Activated CD4-positive, alpha-beta T cell treated with anti-CD3 and anti-CD28 coated beads, Interleukin-2, amount 50 U/mL, for 1 hour (primary cell): ENCODE measurements around the gene IRF1.
"Not testable (repeated sequence)": the region's sequence is repeated elsewhere in the genome, so short reads cannot be mapped to it uniquely, and the experiment has no call there.

ENCODE experiments used
- DNase-seq: peaks from one replicate; pipeline ENCODE4 v3.0.0-alpha.2; 2020

IRF1 gene

GRCh38 chr5:132490484-132491367 lies at the start of gene IRF1:
Gene IRF1, minus strand, starts transcription at chr5:132490773. Its CDS starts 1,295 bp downstream, at chr5:132489478.
- DNase-seq = peak; percentile 97

DNA sequence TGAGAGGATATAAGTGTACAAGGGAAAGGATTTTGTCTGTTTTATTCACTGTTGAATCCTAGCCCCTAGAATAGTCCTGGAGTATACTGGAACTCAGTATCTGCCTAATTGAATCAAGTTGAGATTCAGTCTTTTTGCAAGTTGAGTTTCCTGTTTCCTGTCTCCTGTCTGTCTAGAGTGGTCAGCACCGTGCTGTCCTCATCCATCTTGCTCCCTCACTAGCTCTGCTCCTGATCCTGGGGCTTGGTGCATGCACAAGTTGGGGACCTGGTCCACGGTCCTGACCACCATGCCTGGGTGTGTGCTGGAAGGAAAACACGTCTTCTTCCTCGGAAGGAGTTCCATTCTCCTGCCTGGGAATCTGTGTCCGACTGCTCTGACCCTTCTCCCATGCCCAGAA lies 49.6 kb upstream of the IRF1 start:
- DNase-seq = no peak

DNA sequence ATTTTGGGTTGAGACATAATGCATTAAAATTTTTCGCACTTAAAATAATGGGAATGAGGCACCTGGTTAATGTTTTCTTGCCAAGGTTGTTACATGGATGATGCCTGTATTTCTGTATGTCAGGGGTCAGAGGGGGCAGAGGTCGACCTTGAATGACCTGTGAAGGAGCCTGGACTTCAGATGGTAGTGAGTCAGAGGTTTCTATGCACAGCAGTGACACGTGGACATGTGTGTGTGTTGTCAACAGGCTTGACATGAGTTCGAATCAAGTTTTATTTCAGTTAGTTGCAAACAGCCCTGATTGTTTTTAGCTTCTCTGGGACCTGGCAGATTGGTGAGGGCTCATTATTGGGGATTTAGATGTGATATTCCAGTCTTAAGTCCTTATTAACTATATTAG lies 49.1 kb upstream of the IRF1 start:
- no peak for DNase-seq

DNA sequence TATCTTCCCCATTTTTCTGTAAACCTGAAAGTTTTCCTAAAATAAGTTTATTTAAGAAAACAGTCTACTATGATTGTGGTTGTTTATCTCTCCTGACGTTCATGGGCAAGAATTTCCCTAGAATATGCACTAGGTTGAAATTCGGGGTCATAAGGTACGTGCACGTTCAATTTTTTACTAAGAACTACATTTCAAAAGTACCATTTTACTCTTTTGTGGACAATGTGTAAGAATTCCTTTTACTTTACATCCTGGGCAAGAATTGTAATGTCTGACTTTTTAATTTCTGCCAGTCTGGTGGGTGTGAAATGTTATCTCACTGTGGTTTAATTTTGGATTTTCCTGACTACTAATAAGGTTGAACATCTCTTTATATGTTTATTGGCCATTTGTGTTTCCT lies 40.4 kb upstream of the IRF1 start:
- DNase-seq = no peak

DNA sequence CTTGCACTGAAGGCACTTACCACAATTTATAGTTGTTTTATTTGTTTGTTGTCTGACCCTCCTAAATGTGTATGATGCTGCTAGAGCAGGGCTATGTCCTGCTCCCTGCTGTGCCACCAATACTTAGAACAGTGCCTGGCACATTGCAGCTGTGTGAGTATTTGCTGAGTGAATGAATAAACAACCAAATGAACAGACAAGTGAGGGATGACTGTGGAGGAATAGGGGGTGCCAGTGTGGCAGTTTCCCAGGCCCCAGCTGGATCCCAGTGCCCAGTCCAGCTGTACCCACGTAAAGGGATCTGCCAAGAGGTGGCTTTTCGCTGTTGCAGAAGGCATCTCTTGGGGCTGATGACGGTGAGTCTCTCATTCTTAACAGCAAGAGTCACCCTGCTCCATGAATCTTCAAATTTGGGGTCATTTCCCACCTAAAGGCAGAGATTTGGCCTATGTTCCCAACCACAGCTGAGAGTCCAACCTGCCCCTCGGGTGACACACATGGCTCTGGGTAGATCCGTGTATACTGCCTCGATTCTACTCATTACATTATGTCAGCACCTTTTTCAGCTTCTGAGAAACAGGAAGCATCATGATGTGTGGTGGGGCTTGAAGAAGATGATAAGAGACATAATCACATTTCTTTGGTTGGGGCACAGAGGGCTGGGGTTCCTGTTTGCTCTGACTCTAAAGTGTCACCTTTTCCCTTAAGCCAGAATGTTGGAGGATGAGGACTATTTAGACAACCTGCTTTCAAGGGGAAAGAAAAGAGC lies 38.5 kb upstream of the IRF1 start:
- no peak for DNase-seq

- no peak for DNase-seq
These were observed 37.4 kb upstream of the IRF1 start for GRCh38 chr5:132528021-132528420.

GRCh38 chr5:132526974-132527564 lies 36.5 kb upstream of the IRF1 start:
- no peak for DNase-seq

DNA sequence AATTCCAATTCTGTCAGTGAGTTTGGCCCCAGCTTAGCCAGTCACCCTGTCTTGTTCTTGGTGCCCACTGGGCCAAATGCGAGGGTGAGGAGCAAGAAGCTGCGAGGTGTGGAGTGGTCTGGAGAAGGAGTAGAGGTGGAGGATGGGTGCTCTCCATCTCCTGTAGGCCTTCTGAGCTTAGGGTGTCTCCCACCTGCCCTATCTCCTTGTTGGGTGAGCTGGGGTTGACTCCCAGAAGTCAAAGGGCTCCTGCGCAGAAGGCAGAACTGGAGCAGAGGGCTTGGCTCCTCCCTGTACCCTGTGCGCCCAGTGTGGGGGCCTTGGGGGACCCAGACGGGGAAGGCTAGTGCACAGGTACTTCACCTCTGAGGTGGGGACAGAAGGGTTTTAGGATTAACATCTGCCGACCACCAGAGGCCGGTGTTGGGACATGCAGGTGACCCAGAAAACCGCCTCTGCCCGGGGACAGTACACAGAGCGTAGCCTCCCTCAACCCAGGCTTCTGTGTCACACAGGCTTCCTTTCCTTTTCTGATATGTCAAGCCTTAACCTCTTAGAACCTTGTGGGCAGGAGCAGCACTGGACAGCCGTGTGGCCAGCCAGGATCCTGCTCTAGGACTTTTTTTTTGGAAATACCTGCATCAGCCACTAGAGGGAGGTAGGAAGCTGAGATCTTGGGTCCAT lies 35.9 kb upstream of the IRF1 start:
- peak; percentile 9 for DNase-seq

DNA sequence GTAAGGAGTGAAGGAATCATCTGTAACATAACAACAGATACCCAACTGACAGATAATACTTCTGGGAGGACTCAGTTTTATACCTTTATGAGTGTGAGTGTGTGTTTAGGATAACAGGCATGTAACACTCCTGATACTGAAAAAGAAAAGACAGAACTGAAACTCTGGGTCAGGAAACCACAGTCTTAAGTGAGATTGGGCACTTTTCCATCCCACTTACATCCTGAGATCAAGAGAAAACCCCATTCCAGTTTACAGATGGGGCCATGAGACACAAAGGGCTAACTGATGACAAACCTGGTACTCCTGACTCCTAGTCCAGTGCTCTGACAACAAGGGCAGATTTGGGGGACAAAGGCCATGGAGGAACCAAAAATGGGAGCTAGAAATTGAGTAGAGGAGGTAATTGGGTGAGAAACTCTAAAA lies 34.7 kb upstream of the IRF1 start:
- DNase-seq = no peak

DNA sequence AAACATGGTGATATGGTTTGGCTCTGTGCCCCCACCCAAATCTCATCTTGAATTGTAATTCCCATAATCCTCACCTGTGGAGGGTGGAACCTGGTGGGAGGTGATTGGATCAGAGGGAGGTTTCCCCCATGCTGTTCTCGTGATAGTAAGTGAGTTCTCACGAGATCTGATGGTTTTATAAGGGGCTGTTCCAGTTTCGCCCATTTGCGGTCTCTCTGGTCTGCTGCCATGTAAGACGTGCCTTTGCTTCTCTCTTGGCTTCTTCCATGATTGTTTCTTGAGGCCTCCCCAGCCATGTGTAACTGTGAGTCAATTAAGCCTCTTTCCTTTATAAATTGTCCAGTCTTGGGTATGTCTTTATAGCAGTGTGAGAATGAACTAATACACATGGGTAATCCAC lies 34.3 kb upstream of the IRF1 start:
- DNase-seq = not testable (repeated sequence)

DNA sequence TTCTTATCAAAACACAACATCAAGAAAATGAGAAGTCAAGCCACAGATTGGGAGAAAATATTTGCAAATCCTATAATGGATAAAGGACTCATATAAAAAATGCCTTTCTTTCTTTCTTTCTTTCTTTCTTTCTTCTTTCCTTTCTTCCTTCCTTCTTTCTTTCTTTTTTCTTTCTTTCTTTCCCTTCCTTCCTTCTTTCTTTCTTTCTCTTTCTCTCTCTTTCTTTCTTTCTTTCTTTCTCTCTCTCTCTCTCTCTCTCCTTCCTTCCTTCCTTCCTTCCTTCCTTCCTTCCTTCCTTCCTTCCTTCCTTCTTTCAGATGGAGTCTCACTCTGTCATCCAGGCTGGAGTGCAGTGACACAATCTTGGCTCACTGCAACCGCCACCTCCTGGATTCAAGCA lies 31.5 kb upstream of the IRF1 start:
- not testable (repeated sequence) for DNase-seq

GRCh38 chr5:132513618-132514336 lies 23.2 kb upstream of the IRF1 start:
- DNase-seq = not testable (repeated sequence)

- DNase-seq = no peak
These were observed 19.5 kb upstream of the IRF1 start for GRCh38 chr5:132510076-132510475.

GRCh38 chr5:132506094-132506692 lies 15.6 kb upstream of the IRF1 start:
- DNase-seq = no peak

DNA sequence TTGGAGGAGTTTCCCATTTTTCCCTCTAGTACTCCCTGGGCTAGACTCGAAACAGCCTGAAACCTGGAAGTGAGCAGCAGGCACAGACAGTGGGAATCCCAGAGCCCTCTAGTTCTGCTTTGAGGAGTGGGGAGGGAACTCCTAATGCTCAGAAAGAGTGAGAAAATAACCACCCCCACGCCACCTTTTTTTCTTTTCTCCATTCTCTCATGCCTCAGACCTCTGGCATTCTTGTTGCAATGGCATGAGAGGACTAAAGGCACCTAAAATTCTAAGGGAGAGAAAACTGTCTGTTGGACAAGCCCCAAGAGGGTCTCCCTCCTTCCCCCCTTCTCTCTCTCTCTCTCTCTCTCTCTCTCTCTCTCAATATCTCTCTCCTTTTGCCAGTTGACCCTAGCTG lies 15.1 kb upstream of the IRF1 start:
- no peak for DNase-seq

DNA sequence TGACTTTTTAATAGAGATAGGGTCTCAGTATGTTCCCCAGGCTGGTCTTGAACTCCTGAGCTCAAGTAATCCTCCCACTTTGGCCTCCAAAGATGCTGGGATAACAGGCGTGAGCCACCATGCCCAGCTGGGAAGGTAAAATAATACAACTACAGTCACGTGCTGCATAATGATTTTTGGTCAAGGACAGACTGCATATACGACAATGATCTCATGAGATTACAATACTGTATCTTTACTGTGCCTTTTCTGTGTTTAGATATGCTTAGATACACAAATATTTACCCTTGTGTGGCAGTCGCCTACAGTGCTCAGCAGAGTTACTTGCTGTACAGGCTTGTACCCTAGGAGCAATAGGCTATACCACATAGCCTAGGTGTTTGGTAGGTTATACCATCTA lies 14.2 kb upstream of the IRF1 start:
- no peak for DNase-seq

DNA sequence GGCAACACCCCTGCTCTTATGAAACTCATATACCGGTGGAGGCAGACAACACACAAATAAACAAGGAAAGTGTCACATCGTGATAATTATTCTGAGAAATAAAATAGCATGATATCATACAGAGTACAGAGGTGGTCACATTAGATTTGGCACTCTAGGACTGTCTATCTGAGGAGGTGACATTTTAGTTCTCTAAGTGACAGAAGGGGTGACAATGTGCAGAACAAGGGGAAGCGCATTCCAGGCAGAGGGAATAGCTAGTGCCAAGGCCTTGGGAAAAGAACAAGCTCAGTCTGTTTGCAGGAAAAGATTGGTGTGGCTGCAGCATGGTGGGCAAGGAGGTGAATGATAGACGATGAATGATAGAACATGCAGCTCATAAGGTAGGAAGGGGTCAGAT lies 12.7 kb upstream of the IRF1 start:
- no peak for DNase-seq

DNA sequence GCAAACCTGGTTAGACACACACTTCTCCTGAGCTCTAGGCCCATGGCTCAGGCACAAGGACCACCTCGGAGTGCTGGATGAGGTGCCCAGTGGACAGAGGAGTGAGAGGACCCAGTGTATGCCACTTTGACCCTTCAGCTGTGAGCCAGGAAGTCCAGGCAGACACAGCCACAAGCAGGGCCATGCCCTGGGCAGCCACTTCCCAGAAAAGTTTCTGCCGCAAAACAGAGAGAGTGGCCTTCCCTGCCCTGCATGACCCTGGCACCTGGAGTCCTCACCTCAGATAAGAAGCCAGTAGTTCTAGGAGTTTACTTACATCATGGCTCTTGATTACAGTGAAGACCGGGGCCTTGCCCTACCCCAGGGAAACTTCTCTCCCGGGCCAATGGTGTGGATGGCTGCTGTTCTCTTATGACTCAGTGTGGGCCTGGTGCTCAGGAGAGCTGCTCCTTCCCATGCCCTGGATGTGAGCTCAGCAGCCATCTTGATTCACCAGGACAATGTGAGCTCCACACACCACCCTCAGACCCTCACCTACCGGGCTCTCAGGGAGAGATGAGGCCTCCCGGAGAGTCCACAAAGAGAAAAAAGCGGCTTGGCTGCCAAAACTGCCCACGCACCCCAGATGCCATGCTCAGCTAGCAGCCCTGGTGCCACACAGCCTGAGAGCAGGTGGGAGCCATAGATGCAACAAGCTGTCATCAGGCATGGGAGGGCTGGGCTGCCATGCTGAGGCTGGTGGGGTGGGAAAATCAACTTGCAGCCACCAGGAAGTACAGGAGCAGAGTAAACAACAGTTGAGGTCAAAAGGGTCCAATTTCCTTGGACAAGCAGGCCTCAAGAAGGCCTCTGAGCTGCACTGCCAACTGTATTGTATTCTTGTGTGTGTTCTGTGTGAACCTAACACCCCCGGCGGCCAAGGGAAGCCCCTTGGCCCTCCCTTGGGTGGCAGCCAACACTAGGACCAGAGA lies 11.7 kb upstream of the IRF1 start:
- no peak for DNase-seq

DNA sequence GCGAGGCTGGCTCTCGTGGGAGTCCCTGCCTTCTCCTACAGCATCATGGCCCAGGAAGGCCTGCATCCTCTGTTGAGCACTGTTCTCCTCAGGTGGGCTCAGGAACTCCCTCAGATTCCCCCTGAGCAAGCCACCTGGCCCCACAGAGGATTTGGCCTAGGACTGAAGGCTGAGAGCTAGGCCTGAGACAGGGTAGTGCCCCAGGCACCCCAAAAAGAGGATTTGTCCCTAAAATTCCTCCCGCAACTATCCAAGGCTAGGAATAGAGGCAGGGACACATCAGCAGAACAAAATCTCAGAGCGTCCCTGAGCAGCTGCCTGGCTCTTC lies 11.0 kb upstream of the IRF1 start:
- no peak for DNase-seq

GRCh38 chr5:132500931-132501628 lies 10.5 kb upstream of the IRF1 start:
- DNase-seq = peak; percentile 72
